Transverse colon (tissue), 4 donors: Measurements from ENCODE around the gene ACER3.
A peak's percentile ranks its signal among the peaks of the same experiment; 100 is the strongest.

ENCODE experiments used
- POLR2AphosphoS5 ChIP-seq, 3 donors: sonication (generic); formaldehyde crosslinking; IDR thresholded peaks; one replicate each; pipeline ENCODE4 v1.6.1; 2016; ENCODE audit warnings: antibody characterized with exemption in 3 of 3
- TF ChIP-seq, protein P1 (sequence below), 5 experiments: fragments of 200-600 bp in 3 of 5; fragments of 450-650 bp in 2 of 5; sonication (generic) in 3 of 5; IDR thresholded peaks; 1 replicate in 2 of 5; 2 replicates in 3 of 5; pipeline ENCODE4 v1.5.1; 2016 to 2017; ENCODE audit warnings: antibody characterized with exemption in 5 of 5, inconsistent platforms in 3 of 5, mild to moderate bottlenecking in 2 of 5, moderate library complexity in 1 of 5

DNA sequence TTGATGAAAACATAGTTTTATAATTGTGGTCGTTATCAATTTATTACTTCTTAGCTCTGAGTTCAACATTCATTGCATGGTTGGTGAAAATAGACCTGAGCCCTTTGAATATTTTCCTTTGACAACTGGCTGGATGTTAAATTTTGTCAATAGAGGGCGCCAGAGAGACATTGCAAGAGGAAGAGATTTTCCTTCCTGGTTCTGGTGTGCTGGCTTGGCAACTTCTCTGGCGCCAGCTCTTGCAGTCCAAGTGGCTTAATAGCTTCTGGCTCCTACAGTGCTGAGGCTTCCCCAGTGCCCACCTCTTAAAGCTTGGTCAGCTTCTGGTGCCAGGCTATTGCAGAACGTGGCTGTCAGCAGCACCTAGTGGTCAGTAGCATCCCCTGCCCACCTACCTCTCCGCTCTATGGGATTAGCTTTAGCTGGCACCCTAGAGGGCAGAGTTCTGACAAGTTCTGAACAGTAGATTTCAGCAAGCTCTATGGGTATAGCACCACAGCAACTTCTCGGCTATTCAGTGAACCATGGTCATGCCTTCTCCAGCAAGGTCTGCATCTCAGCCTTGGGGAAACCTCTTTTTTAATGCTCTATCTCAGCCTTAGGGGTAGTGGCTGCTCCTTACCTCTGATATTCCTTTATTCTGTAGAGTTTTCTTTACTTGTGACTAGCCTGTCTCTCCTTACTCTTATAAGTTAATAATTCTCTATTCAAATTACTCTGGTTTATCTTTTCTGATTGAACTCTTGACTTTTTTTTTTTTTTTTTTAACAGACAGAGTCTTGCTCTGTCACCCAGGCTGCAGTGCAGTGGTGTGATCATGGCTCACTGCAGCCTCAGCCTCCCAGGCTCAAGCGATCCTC lies 59.4 kb downstream of the ACER3 start:
- no peak for TF ChIP-seq POLR2AphosphoS5 (IDR thresholded peaks at IDR 0.05)
- TF ChIP-seq, protein P1, sequence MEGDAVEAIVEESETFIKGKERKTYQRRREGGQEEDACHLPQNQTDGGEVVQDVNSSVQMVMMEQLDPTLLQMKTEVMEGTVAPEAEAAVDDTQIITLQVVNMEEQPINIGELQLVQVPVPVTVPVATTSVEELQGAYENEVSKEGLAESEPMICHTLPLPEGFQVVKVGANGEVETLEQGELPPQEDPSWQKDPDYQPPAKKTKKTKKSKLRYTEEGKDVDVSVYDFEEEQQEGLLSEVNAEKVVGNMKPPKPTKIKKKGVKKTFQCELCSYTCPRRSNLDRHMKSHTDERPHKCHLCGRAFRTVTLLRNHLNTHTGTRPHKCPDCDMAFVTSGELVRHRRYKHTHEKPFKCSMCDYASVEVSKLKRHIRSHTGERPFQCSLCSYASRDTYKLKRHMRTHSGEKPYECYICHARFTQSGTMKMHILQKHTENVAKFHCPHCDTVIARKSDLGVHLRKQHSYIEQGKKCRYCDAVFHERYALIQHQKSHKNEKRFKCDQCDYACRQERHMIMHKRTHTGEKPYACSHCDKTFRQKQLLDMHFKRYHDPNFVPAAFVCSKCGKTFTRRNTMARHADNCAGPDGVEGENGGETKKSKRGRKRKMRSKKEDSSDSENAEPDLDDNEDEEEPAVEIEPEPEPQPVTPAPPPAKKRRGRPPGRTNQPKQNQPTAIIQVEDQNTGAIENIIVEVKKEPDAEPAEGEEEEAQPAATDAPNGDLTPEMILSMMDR (IDR thresholded peaks at IDR 0.05), result peak; percentile 84 to 92 (median 89)
